ENCODE measurements around the gene CD300C.
"Not testable (repeated sequence)": the region's sequence is repeated elsewhere in the genome, so short reads cannot be mapped to it uniquely, and the experiment has no call there.

Gene CD300C

GRCh38 chr17:74561586-74561985 is 15.7 kb upstream of the CD300C start:
- no peak for DNase-seq

DNA sequence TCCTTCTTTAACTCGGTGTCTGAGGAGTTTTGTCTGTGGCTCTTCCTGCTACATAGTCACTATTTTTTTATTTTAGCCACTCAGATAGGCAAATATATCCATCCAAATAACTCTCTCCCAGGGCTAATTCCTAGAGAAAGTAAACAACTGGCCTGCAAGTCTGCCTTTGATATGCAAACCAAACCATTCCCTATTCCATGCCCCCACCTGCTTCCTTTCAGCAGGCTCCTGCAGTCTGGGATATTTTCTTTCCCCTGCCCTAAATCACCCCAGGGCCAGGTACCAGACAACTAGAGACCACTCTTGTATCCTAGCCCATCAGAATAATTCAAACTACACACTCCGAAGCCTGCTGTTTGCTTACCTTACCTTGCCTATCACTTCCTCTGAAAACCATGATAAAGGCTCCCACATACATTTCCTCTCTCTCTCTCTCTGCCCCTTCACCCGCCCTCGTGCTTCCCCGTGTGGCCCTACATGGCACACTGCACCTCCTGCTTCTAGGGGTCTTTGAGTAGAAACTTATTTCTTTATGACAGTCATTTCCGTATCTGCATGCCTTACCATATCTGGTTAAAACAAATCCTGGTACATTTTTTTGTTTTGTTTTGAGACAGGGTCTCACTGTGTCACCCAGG is 13.1 kb upstream of the CD300C start:
- DNase-seq: no peak

- not testable (repeated sequence) for DNase-seq
Observed at GRCh38 chr17:74558402-74558801, 12.5 kb upstream of the CD300C start.

DNA sequence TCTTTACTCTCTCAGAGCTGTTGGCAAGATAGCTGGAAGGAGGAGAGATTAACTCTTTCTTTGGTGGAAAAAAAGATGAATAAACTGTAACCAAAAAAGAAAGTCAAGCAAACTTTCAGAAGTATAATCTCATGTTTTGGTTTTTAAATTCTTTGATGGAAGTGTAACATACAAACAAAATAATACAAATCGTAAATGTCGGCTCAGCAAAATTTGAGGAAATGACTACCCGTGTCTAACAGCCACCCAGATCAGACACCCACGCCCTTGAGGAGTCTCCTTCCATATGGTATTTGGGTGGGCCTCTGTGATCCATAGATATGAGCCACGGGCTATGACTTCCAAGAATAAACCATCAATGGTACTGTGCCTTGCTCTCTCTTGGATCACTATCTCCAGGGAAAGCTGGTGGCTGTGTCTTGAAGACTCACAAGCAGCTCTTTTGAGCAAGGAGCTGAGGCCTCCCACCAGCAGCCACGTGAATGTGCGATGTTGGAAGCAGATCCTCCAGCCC is 9.6 kb upstream of the CD300C start:
- DNase-seq: no peak

DNA sequence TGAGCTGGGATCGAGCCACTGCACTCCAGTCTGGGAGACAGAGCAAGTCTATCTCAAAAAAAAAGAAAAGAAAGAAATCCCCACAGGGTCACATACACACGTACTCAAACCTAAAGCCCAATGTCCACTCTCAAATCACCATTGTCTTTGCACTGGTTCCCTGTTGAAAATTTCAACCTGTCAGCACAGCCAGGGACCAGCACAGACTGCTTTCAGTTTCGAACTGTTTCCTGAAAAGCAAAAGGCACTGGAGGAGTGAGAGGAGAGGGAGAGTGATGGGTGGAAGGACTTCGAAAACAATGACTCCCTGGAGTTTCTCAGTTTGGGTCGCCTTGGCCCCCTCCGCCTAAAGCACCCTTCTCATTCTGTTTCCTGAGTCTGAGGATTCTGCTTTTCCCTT is 9.0 kb upstream of the CD300C start:
- no peak for DNase-seq

- no peak for DNase-seq
Observed at GRCh38 chr17:74552037-74552436, 6.1 kb upstream of the CD300C start.

DNA sequence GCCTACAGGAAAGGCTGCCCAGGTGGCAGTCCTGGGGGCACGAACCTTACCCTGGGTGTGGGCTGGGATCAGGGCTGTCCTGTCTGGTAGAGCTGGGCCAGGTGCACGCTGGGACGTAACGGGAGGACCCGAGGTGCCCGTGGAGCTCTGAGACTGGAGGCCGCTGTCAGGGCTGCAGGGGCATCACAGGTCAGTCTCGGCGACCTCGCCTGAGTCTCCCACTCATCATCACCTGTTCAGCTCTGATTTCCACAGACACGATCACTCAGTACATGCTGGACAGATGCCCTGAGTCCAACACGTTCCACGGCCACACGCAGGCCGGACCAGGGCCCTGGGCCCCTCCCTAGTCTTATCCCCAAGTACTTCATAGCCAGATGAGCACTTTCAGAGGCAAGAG is 4.7 kb upstream of the CD300C start:
- no peak for DNase-seq

GRCh38 chr17:74549343-74549742 is 3.4 kb upstream of the CD300C start:
- no peak for DNase-seq

DNA sequence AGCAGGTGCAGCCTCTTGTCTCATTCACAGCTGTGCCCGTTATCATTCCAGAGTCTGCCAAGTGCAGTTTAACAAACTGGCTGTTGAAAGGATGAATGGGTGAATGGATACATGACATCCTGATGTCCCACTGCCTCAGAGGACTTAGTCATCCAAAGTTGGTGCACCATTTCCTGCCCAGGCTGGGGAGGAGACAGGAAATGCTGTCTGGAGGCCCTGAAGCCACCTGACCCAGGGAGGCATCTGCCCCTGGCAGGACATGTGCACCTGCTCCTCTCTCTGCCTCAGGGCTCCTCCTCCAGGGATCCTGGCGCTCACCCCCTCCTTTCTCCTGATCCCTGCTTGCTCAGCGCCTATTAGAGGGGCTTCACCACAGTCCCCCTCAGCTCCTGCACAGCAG is 1.8 kb upstream of the CD300C start:
- DNase-seq: no peak

GRCh38 chr17:74547264-74547663 is 1.3 kb upstream of the CD300C start:
- no peak for DNase-seq

DNA sequence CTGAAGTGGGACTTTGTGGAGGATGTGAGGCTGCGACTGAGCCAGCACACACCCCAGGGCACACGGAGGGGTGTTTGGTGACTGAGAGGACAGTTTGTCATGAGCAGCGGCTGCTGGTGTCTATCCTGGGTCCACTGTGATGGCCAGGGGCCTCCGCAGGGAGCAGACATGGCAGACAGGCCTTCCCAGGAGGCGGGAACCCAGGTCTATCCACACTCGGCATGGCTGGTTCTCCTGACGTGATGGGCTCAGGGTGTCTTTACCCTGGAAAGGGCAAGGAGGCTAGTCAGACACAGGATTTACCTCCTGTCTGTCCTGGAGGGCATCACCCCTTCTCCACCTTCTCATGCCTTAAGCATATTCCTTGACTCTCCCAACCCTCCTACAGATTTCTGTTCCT is 671 bp upstream of the CD300C start:
- DNase-seq: no peak

DNA sequence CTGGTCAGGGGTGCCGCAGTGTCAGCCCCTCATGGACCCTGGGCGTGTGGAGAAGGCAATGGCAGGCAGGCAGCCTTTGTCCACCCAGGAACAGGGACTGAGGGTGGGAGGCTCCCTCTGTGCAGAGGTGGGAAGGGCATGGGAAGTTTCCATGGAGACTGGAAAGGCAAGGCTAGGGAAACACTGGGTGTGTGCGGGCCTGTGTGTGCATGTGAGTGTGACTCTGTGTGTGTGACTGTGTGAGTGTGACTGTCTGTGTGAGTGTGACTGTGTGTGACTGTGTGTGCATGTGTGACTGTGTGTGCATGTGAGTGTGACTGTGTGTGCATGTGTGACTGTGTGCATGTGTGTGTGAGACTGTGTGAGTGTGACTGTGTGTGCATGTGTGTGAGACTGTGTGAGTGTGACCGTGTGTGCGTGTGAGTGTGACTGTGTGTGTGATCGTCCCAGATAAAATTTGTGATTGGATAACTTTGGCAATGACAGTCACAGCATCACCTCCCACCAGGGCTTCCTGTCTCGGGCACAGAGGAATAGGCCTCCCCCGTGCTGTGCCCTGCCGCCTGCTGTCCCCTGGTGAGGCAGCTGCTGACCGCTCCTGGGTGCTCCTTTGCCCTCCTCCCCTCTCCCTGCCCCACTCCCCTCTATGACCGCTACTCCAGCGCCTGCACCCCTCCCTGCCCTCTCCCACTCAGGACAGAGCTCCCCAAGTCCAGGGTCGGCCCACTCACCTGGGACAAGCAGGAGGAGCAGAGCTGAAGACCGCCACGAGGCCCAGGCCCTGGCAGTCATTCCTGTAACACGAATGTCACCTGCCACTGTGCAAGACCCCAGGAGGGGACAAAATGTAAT is 698 bp downstream of the CD300C start:
- no peak for DNase-seq

GRCh38 chr17:74543891-74544760 is 1.8 kb downstream of the CD300C start:
- DNase-seq: no peak

DNA sequence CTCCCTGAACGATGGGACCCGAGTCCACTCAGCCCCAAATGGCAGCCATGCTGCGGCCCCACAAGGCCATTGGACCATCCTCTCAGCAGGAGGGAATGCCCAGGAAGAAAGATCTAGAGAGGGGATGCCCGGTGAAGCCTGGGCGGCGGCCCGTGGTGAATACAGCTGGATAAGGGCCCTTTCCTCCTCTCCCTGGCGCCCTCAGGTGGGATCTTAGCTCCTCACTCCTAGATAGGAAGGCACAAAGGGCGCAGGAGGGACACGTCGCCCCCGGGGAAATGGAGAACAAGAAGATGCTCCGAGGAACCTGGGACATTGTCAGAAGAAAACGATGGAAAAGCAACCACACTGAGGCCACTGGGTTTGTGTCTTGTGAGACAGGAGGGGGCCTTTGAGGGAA is 2.5 kb downstream of the CD300C start:
- DNase-seq: no peak

DNA sequence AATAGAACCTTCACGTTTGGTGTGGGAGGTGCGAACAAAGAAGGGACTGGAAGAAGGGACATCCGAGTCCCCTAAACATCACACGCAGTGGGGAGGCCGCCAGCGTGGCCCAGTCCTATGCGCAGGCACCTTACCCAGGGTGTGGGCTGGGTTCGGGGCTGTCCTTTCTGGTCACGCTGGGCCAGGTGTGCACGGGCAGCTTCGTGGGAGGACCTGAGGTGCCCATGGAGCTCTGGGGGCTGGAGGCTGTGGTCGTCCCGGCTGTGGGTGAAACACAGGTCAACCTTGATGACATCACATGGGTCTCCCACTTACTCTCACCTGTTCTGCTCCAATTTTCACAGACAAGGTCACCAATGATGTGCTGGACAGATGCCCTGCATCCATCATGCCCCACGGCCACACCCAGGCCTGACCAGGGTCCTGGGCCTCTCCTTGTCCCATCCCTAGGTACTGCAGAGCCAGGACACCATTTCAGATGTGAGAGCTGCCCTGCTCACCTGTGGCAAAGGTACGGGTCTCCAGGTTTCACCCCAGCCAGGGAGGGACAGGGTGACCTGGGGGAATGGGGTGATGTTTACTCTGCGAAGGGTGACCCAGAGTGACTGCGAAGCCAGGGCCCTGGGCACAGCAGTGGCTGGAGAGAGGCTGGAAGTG is 3.1 kb downstream of the CD300C start:
- DNase-seq: no peak

GRCh38 chr17:74542166-74542565 is 3.7 kb downstream of the CD300C start:
- no peak for DNase-seq

GRCh38 chr17:74541176-74542111 is 4.5 kb downstream of the CD300C start:
- no peak for DNase-seq

DNA sequence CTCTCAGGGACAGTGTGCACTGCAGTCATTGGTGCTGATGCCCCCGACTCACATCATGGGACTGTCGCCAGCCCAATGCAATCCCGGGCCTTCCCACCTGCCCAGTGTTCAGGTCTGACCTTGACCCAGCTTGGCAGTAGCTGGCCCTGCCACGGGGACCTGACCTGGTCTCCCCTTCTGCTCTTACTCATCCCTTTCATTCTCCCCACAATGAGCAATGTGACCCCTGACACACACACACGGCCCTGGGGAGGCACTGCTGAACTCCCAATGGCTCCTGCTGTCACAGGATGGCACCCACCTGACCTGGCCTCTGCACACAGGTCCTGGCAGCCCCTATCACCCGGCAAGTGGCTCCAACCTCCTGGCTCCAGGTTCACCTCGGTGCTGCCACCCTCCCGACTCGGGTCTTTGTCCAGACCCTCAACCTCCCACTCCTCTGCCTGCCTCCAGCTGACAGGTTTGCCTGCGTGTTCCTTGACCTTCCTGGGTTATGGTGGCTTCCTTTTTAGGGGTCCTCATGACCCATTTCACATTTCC is 6.6 kb downstream of the CD300C start:
- DNase-seq: no peak

DNA sequence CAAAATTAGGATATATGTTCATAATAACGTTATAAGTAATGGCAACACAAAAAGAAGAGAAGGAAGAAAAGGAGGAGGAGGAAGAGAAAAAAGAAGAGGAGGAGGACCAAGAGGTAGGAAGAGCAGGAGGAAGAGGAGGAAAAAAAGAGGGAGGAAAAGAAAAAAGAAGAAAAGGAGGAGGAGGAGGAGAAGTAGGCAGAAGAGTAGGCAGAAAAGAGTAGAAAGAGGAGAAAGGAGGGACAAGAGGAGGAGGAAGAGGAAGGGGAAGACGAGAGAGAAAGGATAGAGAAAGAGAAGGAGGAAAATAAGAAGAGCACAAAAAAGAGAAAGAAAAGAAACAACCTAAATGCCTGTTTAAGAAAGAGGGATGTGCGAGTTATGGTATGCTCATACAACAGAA is 9.0 kb downstream of the CD300C start:
- no peak for DNase-seq

DNA sequence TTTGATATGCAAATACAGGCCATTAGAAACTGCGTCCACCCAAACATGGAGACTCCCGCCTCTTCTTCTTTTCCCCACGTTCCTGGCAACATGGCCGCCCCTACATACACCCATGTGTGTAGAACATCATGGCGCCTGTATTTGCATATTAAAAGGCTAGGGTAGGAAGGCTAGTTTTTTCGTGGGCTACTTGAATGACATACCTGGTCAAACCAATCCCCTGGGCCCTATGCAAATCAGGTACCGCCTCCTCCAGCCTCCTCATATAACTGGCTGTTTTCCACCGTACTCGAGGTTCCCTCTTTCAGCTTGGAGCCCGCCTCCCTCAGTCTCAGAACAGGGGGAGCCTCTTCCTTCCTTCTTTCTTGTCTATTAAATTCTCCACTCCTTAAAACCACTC is 13.8 kb downstream of the CD300C start:
- DNase-seq: peak; percentile 73

GRCh38 chr17:74531231-74531761 is 14.6 kb downstream of the CD300C start, which contains the start of gene CD300LB:
Gene CD300LB (minus strand): TSS chr17:74531475. CDS start chr17:74531350, 125 bp downstream.
- no peak for DNase-seq
